GM18505 (cell line): ENCODE data around the gene CLEC20A.
A peak's percentile ranks its signal among the peaks of the same experiment; 100 is the strongest.

Source experiments
- ATAC-seq: cut with Tn5 transposase; IDR thresholded peaks from one replicate; pipeline ENCODE4 v1.9.1; 2021; ENCODE audit not compliant: unreplicated experiment
- POLR2A ChIP-seq: IDR thresholded peaks from 4 replicates; pipeline ENCODE4 v1.6.1; 2011; ENCODE audit warnings: borderline replicate concordance; ENCODE audit not compliant: insufficient read depth, insufficient read length; ENCODE audit errors: extremely low read depth

CLEC20A gene

GRCh38 chr1:178501705-178502329, 5.1 kb upstream of the CLEC20A start:
- no peak for TF ChIP-seq POLR2A
- ATAC-seq = peak; percentile 80

GRCh38 chr1:178500936-178501554, 4.3 kb upstream of the CLEC20A start:
- no peak for ATAC-seq
- no peak for TF ChIP-seq POLR2A

GRCh38 chr1:178500091-178500770, 3.5 kb upstream of the CLEC20A start:
- ATAC-seq = no peak
- TF ChIP-seq POLR2A = no peak

GRCh38 chr1:178498896-178499675, 2.3 kb upstream of the CLEC20A start:
- TF ChIP-seq POLR2A = no peak
- ATAC-seq = no peak

- ATAC-seq = no peak
- TF ChIP-seq POLR2A = no peak
These were observed 1.2 kb upstream of the CLEC20A start for GRCh38 chr1:178497903-178498478.

GRCh38 chr1:178495741-178496409, 889 bp downstream of the CLEC20A start:
- TF ChIP-seq POLR2A = no peak
- no peak for ATAC-seq

GRCh38 chr1:178495158-178495557, 1.6 kb downstream of the CLEC20A start:
- TF ChIP-seq POLR2A = no peak
- ATAC-seq = no peak

GRCh38 chr1:178494569-178494971, 2.2 kb downstream of the CLEC20A start:
- no peak for ATAC-seq
- TF ChIP-seq POLR2A = no peak

- no peak for TF ChIP-seq POLR2A
- ATAC-seq = no peak
These were observed 3.4 kb downstream of the CLEC20A start for GRCh38 chr1:178493301-178493741.

- TF ChIP-seq POLR2A = no peak
- no peak for ATAC-seq
These were observed 4.4 kb downstream of the CLEC20A start for GRCh38 chr1:178492341-178492740.

- TF ChIP-seq POLR2A = no peak
- no peak for ATAC-seq
These were observed 5.0 kb downstream of the CLEC20A start for GRCh38 chr1:178491721-178492120.

- ATAC-seq = no peak
- TF ChIP-seq POLR2A = no peak
These were observed 5.8 kb downstream of the CLEC20A start for GRCh38 chr1:178490967-178491366.
